Stimulated activated CD4-positive, alpha-beta T cell treated with anti-CD3 and anti-CD28 coated beads, Interleukin-1b, Interleukin-23, amount 100 ng/mL, for 24 hours (primary cell): ENCODE data around the gene RAMACL.
"Not testable (repeated sequence)": the region's sequence is repeated elsewhere in the genome, so short reads cannot be mapped to it uniquely, and the experiment has no call there.

Source experiments
- DNase-seq, 4 experiments: peaks; one replicate each; pipeline ENCODE4 v3.0.0-alpha.2; 2020; ENCODE audit warnings: low read depth in 4 of 4, low spot score in 1 of 4

The RAMACL gene

DNA sequence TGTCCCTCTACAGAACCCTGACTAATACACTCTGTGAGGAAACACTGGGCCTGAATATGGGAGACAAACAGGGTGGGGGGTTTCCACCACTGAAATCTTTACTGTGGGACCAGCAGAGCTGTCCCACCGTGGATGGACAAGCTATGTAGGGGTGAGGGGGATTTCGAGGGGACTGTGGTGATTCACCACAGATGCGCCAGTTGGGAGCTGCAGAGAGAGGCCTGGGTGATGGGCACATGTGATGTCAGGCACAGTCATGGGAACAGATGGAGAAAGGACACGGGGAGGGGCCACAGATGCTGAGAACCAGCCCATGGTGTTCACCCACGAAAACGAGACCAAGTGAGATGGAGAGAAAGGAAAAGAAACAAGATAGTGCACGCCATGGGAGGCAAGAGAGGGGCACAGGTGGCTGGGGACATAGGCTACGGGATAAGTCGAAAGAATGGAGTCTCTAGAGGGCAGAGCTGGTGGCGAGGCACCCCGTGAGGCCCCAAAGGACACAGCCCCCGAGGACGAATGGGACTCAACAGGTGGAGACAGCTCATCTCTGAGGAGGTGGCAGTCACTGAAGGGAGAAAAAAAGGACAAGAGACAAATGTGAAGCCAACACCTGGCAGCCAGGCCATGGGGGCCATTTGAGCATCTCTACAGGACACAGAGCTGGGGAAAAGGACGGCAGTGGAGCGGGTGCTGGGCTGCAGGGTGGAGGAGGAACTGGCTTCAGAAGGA is 10.5 kb upstream of the RAMACL start:
- no peak for DNase-seq

- no peak for DNase-seq
Observed at GRCh38 chr6:166595949-166596348, 9.5 kb upstream of the RAMACL start.

DNA sequence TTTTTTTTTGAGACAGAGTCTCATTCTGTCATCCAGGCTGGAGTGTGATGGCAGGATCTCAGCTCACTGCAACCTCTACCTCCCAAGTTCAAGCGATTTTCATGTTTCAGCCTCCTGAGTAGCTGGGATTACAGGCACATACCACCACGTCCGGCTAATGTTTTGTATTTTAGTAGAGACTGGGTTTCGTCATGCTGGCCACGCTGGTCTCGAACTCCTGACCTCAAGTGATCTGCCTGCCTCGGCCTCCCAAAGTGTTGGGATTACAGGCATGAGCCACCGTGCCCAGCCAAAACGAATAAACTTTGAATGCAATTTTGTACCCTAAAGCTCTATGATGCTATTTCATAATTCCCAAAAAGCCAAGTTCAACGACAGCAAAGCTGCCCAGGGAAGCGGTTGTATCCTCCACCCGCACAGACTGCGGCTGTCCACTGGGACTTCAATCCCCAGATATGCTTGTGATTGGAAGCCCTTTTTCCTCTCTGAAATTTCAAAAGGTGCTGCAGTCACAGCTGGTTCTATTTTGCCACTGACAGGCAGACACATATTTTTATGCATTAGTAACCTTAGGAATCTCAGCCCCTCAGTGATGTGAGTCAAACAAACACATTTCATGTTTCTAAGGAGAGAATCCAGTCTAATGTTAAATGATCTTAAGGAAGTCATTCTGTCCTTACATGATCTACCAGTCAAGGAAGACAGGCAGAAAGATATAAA is 8.7 kb upstream of the RAMACL start:
- DNase-seq: no peak

GRCh38 chr6:166592821-166593220 is 6.3 kb upstream of the RAMACL start:
- no peak for DNase-seq

DNA sequence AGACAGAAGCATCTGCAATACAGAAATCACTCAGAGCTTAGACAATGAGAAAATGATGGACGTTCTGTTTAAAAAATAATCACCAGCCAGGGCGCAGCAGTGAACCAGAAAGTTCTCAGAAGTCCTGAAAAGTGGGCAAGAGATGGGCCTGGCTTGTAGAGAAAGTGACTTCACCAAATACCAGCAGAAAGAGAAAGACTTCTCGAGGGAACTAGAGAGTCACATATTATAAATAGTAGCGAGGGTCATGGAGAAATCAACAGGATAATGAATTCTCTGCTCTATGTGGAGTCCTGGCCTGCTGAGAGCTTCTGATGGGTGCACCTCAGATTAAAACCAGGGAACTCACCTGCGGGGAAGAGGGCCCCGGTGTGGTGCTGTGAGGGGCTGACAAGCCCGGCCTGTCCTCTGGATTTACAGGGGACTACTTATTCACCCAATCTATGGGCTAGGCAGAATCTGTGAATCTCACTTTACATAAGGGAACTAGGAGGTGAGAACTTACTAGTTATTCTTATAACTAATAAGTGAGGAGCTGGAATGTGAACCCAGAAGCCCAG is 5.6 kb upstream of the RAMACL start:
- DNase-seq: no peak

DNA sequence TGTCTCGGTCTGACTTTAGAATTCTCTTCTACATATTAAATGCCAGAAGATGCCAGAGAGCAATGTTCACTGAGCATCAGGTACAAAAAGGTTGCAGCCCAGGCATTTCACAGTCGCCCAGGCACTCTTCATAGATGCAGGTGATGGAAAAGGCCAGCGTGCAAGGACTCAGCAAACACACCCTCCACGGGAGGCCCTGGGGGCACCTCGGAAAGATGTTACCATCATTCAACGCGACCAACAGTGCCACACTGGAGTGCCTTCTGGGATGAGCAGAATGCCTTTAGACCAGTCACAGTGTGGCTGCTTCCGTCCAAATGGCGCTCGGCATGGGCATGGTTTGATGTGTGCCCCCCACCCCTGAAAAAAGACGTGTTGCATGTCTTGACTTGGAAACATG is 4.5 kb upstream of the RAMACL start:
- DNase-seq: no peak

DNA sequence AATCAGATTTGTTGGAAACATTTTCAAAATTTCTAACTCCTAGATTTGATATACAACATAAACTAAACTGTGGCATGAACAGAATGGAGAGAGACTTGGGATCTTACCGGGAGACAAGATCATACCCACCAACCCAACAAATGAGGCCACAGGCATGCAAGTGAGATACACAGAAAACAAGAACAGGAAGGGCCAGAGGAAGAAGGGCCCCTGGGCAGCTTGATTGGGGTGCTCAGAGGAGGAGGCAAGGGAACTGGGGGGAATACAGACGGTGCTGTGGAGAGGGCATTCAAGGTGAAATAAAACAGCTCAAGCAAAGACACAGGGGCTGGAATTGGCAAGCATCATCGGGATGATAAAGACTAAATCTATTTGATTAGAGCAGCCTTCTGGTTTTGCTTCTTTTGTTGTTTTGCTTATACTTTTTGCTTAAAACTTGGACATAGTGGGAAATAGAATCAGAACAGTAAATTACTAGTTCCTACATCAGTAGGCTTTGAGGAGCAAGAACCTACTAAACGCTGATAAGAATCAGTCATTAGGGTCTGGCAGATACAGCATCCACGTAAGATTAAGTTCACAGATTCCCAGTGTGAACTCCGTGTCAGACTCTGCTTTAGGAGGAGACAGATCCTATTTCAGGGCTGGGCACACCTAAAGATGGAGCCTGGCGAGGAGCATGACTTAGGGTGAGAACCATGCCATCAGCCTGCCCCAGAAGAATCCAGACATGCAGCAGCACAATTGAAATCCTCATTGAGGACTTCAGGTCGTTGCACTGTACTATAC is 3.5 kb upstream of the RAMACL start:
- no peak for DNase-seq

DNA sequence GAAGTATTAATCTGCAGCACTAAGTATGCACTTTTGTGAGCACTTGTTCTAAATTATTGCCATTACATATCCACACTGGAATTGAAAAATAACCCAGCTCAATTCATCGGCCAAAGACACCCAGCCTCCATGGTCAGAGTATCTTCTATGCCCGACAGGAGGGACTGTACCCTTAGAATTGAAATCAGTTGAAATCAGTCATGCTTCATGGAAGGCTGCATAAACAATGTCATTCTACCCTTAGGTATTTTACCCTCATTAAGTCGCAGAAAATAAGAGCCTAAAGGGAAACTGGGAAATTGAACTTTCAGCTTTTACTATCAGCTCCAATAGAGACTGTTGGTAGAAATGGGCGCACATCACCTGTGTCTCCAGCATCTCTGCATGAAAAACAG is 2.9 kb upstream of the RAMACL start:
- DNase-seq: no peak

- no peak for DNase-seq
Observed at GRCh38 chr6:166588691-166589336, 2.3 kb upstream of the RAMACL start.

DNA sequence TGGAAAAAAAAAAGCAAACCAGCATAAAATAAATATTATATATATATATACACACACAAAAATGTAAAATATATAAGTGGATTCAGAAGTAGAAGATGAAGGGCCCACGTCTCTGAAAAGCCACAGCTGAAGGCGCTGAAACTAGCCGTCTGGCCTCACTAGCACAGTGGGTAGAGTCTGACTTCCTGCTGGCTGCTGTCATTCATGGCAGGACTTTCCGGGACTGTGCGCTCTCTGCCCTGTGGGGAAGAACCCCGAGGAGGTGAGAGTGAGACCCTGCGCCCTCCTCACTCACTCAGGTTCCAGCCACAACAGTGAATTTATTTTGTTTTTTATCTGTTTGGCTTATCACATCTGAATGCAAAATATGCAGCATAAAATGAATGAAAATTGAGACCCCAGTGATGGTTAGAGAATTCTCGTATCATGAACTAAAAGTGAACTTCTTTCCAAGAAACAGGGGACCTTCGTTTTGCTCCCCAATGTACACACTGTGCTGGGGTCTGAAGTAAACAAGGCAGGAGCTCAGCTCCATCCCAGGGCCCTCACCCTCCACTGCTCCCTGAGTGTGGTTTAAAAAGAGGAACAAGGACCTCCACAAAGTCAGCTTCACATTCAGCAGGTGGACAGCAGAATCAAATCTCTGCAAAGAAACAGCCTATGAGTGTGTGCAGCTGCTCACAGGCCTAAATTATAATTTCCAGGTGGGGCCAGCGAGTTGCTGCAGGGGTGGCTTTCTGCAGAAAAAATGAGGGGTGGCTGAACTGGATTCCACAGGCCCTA is 1.3 kb upstream of the RAMACL start:
- DNase-seq: no peak

- no peak for DNase-seq
Observed at GRCh38 chr6:166584853-166585429, 1.5 kb downstream of the RAMACL start.

DNA sequence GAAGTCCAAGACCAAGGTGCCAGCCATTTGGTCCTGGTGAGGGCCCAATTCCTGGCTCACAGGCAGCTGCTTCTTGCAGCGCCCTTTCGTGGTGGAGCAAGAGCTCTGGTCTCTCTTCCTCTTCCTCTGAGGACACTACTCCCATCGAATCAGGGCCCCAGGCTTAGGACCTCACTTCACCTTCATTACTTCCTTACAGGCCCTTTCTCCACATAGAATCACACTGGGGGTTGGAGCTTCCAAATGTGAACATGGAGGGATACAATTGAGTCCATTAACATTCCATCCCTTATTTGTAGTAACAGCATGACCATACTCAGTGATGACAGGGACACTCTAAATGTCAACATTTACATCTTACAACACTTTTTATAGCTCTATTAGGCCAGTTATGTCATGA is 2.3 kb downstream of the RAMACL start:
- DNase-seq: no peak

GRCh38 chr6:166583230-166583965 is 3.1 kb downstream of the RAMACL start:
- DNase-seq: no peak

GRCh38 chr6:166582258-166582657 is 4.2 kb downstream of the RAMACL start:
- DNase-seq: no peak

DNA sequence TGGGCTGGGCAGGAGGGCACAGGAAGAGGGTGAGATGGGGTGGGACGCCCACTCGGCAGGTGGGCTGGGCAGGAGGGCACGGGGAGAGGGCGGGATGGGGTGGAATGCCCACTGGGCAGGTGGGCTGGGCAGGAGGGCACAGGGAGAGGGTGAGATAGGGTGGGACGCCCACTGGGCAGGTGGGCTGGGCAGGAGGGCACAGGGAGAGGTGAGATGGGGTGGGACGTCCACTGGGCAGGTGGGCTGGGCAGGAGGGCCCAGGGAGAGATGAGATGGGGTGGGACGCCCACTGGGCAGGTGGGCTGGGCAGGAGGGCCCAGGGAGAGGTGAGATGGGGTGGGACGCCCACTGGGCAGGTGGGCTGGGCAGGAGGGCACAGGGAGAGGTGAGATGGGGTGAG is 4.7 kb downstream of the RAMACL start:
- DNase-seq: not testable (repeated sequence)

GRCh38 chr6:166581091-166581511 is 5.4 kb downstream of the RAMACL start:
- DNase-seq: no peak

DNA sequence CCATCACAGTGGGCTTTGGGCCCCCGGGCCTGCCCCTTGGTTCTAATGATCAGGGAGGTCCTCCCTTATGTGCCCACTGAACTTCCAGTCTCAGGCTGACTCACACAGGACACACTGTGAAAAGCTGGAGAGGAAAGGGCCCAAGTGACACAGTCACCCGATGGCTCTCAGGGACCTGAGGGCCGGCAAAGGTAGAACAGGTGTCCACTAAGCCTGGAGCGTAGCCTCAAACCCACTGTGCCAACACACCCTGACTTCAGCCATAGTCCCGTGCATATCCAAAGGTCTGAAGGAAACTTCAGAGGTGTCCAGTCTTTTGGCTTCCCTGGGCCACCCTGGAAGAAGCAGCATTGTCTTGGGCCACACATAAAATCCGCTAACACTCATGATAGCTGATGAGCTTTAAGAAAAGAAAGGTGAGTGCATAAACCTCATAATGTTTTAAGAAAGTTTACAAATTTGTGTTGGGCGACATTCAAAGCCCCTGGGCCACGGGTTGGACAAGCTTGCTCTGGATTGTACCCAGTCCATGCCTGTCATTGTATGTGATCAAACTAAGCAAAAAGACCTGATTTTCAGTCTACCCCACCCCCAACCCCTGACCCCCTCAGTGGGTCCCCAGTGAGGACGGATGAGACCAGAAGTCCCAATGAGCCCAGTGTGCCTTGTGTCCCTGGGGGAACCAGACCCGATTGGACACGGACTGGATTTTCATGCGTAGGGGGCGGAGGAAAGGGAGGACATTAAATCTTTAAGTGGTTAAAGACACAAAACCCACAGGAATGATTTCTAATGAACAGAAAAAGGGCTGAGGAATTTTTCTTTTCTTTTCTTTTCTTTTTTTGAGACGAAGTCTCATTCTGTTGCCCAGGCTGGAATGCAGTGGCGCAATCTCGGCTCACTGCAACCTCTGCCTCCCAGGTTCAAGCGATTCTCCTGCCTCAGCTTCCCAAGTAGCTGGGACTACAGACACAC is 6.1 kb downstream of the RAMACL start:
- no peak for DNase-seq

DNA sequence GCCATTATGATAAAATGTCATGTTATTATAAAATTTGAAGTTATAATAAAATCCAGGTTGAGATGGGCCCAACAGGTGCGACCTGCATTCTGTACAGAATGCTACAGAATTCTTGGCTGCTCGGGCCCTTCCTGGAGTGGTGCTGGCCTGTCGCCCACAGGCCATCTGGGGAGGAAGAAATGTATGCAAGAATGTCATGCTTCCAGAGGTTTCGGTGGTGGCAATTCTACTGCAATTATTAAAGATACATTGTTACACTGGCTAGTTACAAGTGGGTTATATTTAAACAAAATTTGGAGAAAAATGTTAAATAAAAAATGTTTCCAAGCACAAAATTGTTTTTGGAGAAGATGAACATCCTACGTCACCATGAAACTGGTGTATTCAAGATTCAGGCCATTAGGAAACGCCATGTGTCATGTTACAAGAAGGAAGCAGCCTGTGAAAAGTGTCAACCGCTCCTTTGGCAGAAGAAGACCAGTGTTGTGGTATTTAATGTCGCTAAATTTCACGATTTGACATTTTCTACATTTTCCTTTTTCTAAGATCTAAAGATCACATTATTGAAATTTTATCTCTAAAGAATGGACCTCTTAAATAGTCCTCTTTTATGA is 7.1 kb downstream of the RAMACL start:
- DNase-seq: no peak
